HTERT RPE-1 (cell line): ENCODE measurements around the gene PTRH2.

Source experiments
- in situ Hi-C: fragments of 300-500 bp; cut with MboI; formaldehyde crosslinking; loops from 4 replicates; pipeline ENCODE4 v1.14.3; 2020; ENCODE audit warnings: low sequenced_read_pairs

Gene PTRH2

DNA sequence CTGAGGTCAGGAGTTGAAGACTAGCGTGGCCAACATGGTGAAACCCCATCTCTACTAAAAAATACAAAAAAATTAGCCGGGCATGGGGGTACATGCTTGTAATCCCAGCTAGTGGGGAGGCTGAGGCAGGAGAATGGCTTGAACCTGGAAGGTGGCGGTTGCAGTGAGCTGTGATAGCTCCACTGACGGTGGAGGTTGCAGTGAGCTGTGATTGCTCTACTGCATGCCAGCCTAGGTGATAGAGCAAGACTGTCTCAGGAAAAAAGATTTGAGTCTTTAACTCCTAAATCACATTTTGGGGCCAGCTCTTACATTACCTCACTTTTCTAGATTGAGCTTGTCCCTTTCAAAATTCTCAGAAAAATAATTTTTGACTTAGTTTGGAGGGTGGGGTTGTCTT is 15.4 kb upstream of the PTRH2 start:
- in situ Hi-C loops = no loop called here

DNA sequence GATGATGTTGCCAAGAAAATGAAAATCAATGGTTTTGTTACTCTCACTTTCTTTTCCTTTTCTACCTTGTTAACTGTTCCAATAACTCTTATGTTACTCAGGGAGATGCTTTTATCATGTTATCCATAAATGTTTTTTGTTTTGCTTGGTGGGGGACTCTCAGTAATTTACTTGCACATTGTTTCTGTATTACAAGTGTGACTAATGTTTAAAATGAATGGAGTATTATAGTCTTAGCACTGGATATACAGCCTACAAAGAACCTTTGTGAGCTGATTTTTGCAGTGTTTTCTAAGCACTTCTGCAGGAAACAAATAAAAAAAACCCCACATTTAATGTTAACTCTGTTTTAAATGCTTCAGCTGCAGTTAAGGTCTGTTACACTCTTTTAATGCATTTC is 12.3 kb upstream of the PTRH2 start:
- in situ Hi-C loops = no loop called here

DNA sequence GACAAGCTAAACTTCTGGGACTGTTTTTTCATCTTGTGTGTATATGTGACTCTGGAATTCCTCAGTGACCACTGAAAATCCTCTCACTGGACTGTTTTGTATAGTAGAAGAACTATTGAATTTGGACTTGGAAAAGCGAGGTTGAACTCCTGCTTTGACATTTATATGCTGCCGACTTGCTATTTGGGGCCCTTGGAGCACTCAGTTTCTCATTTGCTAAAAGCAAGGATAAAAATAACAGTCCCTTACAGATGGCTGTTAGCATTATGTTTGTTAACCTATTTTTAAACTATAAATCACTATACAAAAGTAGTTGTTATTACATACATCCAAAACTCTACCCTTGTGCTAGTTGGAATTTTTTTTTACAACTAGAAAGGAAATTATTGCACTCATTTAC is 9.2 kb upstream of the PTRH2 start:
- in situ Hi-C loops = no loop called here

DNA sequence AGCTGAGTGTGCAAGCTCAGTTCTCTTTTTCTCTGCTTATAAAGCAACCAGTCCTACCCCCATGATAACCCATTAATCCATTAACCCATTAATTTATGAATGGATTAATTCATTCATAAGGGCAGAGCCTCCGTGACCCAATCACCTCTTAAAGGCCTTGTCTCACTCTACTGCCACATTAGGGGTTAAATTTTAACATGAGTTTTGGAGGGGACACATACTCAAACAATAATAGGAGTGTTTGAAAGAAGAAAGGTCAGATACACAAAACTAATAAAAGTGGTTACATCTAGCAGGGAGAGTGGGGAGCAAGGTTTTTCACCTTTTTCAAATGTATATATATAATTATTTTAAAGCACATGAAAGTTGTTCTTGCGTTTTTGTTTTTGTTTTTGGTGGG is 7.0 kb upstream of the PTRH2 start:
- in situ Hi-C loops = no loop called here

DNA sequence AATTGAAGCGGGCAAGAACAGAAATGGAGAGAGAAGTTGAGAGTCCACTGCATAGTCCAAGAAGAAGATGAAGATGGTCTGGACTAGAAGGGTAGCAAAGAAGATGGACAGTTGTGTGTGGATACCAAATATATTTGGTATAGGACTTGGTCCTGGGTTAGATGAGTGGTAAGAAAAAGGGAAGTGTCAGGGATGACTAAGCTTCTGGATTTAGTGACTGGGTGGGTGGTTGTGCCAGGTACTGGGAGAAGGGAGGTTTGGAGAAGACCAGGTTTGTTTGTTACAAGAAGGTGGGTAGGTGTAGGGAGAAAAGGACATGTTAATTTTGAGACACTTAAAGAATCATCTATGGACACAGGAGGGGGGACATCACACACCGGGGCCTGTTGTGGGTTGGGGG is 5.6 kb upstream of the PTRH2 start:
- in situ Hi-C loops = no loop called here

DNA sequence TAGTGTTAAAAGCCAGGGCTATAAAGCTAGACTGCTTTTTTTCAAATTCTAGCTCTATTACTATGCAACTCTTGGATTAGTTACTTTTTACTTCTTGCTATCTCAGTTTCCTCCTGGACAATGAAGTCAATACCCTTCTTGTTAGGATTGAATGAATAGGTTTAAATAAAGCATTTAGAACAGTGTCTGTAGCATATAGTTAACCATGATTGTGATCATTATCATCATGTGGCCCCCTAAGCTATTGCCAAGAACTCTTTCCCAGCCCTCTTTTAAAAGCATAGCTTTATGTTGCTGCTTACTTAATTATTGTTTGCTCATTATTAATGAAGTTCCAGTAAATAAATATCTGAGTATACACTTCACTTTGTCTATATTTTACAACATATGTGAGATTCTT is 4.7 kb upstream of the PTRH2 start:
- in situ Hi-C loops = no loop called here

DNA sequence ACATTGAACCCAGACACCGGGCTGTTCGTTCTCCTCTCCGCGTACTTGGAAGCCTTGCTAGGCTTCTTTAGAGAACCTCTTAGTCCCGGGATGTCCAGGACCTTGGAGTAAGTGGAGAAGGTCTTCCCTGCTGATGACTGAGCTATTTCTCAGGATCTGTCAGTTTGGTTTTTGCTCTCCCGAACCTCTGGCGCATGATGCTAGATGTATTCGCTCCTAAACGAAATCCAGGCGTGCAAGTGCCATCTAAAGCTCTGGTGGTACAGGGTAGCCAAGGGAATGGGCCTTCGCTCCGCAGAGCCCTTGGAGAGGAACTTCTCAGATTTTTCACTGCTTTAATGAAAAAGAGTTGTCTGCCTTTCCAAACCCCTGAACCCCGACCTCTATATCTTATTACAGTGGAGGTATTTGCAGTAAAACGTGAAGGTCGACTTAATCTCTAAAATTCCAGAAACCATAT is 771 bp upstream of the PTRH2 start:
- in situ Hi-C loops = no loop called here

DNA sequence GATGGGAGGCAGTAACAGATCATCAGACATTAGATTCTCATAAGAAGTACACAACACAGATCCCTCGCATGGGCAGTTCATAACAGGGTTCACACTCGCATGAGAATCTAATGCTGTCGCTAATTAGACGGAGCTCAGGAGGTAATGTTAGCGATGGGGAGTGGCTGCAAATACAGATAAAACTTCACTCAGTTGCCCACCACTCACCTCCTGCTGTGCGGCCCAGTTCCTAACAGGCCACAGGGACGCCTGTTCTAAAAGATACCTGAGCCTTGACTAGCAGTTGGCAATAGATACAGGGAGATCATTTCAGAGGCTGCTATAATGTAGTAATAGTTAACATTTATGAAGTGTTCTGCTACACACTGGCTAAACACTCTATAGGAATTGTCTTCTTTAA is 4.9 kb downstream of the PTRH2 start:
- in situ Hi-C loops = no loop called here

DNA sequence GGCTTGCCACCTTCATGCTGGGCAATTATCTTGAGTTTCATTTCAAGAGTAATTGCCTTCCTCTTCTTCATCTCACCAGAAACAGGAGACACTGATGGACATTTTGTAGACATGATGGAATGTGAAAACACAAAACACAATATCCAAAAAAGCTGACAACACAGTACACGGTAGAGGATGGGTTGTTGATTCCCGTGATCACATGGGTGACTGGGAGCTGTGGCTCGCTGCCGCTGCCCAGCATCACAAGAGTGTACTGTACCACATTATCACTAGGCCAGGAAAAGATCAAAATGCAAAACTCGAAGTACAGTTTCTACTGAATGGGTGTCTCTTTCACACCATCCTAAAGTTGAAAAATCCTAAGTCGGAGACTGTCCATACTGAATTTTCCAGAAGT is 7.4 kb downstream of the PTRH2 start:
- in situ Hi-C loops = no loop called here

DNA sequence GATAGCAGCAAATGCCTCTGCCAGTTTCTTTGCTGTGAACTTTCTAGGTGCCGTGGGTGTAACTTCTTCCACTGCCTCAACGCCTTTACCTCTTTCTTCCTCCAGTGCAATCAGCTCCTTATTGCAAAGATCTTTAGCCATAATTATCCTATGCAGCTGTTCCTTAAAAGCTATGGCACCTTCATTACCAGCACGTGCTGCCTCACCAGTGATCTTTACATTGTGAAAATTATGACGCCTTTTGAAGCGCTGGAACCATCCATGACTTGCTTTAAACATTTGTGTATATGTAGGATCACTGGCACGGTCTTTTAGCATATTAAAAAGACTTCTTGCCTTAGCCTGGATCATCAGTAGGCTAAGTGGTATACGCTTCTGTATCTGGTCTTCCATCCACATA is 8.0 kb downstream of the PTRH2 start:
- in situ Hi-C loops = no loop called here

DNA sequence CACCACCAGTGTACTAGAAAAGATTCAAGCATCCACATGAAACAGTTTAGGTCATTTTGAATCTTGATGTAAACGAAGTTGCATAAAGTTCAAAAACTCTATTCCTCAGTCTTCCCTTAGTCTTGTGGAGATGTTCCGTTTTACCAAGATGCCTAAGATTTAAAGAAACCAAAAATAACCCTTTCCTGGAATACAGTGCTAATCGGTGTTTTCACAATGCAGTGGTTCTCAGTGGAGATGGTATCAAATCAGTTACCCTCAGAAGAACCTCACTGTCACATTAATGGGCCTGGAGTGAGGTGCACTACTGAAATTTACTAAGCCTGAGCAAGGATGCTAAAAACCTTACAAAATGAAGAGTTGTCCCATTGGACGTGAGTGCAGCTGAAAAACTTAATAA is 9.1 kb downstream of the PTRH2 start:
- in situ Hi-C loops = no loop called here

DNA sequence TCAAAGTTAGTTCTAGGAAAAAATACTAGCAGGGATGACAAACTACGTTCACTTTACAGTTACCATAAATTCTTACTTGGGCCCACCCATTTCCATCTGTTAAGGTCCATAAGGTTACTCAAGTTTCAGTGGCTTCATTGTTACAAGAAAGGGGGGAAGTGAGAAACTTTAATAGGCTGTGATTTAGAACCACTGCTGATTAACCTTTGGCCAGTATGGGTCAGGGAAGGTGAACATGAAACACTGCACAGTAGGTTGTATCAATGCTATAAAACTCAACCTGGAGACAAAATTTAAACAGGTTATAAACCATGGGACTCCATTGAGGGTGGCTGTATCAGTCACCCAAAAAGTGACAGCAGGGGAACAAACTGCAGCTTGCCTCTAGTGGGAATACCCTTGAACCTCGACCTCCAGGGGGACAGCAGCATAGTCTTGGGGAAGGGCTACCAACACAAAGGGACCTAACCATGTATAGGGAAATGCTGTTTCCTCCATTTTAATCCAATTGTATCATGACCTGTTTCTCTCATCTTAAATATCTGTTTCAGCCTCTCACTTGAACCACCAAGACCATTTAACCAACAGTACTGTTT is 10.4 kb downstream of the PTRH2 start:
- in situ Hi-C loops = no loop called here

DNA sequence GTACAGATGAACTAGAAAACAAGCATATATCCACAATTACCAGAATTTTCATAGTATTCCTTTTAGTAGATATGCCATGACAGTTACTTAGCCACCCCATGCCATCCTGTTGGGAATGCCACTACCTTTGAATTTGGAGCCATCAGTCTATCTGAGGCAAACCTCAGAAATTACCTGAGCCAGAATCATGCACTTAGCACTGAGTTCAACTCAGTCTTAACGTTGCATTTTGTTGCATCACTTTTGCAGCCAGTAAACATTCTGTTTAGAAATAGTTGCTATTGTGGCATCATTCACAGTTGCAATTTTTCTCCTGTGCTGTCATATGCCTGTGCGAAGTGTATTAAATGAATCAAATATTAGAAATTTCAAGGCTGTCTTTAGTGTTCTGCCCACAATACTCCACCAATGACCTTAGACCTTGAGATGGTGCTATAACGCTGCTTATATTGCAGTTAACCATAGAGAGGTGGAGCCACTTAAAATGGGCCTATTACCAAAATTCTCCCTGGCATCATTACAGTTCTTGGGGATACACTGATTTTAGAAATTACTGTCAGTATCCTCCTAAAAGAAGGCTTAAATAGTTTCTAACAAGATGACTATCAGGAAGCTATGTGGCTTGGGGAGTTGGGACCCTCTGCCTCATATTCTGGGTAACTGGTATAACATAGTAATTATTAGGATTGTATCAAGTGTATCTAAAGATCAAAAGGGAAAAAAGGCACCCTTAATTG is 11.1 kb downstream of the PTRH2 start:
- in situ Hi-C loops = no loop called here

DNA sequence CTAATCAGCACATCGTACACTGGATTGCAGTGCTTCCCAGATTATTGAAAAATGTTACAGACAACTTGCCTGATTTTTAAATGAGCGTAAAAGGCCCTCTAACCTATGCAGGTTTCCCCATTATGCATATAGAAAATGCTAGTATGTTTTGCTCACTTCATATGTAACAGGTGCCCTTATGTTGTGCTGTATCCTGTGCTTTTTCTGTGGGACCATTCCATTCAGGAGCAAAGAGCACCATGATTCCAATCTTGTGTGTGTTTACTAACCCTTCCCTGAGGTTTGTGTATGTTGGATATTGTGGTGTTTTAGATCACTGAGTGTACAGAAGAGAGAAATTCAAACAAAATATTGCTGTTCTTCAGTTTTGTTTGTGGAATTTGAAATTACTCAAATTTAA is 12.9 kb downstream of the PTRH2 start:
- in situ Hi-C loops = no loop called here

DNA sequence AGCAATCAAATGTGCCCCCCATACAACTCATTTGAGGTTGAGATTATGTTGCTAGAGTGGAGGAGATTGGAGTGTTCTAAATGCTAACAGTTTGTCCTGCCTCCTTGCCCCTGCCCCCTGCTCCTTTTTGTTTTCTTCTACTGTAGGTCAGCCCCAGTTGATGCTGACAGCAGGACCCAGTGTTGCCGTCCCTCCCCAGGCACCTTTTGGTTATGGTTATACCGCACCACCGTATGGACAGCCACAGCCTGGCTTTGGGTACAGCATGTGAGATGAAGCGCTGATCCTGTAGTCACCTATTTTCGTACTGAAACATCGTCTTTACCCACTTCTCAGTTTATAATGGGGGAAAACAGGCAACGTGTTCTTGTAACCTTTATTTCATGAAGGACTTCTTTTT is 13.6 kb downstream of the PTRH2 start:
- in situ Hi-C loops = no loop called here

DNA sequence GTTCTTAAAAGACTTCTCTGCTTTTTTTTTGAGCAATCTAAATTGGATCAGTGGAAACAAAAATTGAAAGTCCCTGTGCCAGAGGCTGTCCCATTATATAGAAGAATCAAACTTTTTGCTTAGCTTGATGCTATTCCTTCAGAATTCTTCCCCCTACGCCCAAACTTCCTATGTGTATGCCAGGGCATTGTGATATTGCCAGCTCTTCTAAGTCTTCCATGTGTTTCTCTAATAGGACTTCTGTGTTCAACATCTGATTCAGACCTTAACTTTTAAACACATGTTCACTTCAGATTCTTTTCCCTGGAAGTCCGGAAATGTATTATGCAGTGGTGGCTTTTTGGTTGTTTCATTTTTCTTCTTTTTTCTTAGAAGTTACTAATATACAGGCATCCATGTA is 18.7 kb downstream of the PTRH2 start:
- in situ Hi-C loops = no loop called here

DNA sequence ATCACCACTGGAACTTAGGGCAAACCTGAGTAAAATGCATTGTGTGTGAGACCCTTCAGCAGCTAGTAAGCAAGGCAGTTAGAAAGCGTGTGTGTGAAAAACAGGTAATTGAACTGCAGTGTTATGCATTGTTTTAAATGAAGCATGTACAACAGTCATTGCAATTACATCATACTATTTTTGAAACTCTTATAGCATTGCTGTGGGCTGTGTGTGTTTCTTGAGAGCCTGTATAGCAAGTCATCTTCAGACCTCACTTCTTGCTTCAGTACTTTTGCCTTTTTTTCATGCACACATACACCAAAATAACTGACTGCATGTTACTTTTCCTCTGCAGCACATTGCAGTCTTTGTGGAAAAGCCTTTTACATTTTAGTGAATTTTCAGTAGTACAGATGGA is 19.2 kb downstream of the PTRH2 start:
- in situ Hi-C loops = no loop called here

DNA sequence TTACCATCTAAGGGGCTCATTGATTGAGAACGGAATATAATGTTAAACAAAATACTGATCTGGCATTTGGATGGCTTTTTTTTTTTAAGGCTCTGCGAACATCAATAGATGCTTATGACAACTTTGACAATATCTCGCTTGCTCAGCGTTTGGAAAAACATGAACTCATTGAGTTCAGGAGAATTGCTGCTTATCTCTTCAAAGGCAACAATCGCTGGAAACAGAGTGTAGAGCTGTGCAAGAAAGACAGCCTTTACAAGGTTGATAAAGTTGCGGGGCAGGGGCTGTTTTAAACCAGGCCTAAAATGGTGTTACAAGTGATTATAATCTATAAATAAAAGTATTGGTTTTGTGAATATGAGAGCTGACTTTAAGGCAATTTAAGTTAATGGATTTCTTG is 22.3 kb downstream of the PTRH2 start:
- in situ Hi-C loops = no loop called here

DNA sequence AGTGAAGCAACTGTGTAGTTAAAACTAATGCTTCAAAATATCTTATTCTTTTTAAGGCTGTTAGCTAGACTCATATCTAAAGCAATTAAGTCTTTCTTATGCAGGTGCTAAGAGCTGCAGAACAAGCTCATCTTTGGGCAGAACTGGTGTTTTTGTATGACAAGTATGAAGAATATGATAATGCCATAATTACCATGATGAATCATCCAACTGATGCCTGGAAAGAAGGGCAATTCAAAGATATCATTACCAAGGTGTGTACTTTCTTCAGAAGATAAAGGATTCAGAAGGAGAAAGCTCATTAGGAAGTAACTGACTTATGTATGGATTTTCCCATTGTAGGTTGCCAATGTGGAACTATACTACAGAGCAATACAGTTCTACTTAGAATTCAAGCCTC is 23.9 kb downstream of the PTRH2 start:
- in situ Hi-C loops = no loop called here

DNA sequence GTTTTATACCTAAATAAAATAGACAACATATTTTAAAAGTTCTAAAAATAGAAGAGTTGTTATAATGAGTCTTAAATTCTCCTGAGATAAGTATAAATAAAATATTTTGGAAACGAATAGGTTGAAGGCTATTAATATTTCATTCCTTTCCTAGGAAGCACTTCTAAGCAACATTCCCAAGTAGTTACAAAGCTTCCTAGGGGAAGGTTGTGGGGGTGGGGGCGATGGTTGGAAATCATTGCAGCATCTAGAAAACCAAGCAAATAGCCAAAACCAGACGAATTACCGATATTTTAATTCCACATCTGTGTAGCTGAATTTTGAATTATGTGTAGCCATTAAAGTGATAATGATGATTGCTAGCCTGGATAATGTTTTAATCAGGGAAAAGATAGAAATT is 26.9 kb downstream of the PTRH2 start:
- in situ Hi-C loops = no loop called here

DNA sequence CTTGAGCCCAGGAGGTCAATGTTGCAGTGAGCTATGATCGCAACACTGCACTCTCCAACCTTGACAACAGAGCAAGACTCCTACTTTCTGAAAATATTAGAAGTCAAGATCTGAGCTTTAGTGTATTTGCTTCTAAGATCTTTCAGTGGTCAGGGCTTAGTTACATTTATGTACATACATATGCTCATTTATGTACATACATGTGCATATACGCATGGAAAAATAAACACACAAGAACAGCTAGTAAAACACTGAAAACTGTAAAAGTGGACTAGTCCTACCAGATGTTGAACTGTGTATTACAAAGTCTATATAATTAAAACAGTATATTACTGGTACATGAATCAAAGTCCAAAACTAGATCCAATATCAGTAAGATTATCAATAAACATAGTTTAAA is 28.3 kb downstream of the PTRH2 start:
- in situ Hi-C loops = no loop called here

DNA sequence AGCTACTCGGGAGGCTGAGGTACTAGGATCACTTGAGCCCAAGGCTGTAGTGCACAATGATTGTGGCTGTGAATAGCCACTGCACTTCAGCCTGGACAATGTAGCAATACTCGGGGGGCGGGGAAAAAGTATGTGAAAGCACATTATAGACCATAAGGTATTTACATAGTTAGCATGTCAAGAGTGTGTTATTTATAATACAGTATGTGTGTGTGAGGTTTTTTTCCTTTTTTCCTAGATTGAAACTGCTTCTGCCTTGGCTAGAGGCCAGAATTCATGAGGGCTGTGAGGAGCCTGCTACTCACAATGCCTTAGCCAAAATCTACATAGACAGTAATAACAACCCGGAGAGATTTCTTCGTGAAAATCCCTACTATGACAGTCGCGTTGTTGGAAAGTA is 30.5 kb downstream of the PTRH2 start:
- in situ Hi-C loops = no loop called here

DNA sequence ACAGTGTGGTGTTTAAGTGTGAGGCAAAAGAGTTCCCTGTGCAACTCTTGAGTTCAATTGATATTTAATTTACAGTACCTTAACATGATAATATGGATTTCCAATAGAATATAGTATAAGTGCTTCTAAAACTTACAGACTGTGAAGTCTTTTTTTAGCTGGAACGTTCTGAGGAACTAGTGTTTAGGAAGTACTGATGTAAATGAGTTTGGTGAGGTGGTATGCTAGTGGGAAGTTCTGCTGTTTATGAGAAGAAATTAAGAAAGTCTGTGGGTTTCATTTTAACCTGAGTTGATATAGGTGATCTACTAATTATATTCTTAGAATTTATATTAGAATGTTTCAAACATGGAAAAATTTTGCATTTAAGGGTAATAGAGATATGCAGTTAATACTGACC is 32.0 kb downstream of the PTRH2 start:
- in situ Hi-C loops = no loop called here
